SU-DHL-6 (cell line): ENCODE measurements around the gene RASSF4.

Experiments used
- H2AFZ ChIP-seq: fragments of 200-600 bp; sonication (generic); 2 replicates; pipeline ENCODE4 v1.6.1; 2014; ENCODE audit warnings: low read depth, mild to moderate bottlenecking, moderate library complexity, mixed read lengths, antibody characterized with exemption, low read length; ENCODE audit not compliant: severe bottlenecking
- H3F3A ChIP-seq: fragments of 200-600 bp; shearing (Covaris generic); 2 replicates; pipeline ENCODE4 v1.6.0; 2016; ENCODE audit warnings: antibody characterized with exemption, mild to moderate bottlenecking; ENCODE audit not compliant: insufficient read depth
- H3K27ac ChIP-seq: fragments of 200-600 bp; sonication (generic); 2 replicates; pipeline ENCODE4 v1.5.1; 2016; ENCODE audit warnings: low read depth, mild to moderate bottlenecking, low read length, moderate library complexity, mixed read lengths
- H3K27me3 ChIP-seq: fragments of 200-600 bp; sonication (generic), shearing (Covaris generic); 2 replicates; pipeline ENCODE4 v1.6.0; 2014; ENCODE audit warnings: mild to moderate bottlenecking, low read length
- H3K36me3 ChIP-seq: fragments of 200-600 bp; sonication (generic); 2 replicates; pipeline ENCODE4 v1.6.1; 2014; ENCODE audit warnings: mild to moderate bottlenecking, low read length, mixed read lengths
- H3K4me2 ChIP-seq: fragments of 300-600, 200-600 bp; shearing (Covaris generic), sonication (generic); 2 replicates; pipeline ENCODE4 v1.6.0; 2014; ENCODE audit warnings: low read length, low read depth, mild to moderate bottlenecking; ENCODE audit not compliant: poor library complexity, severe bottlenecking
- H3K4me3 ChIP-seq: fragments of 200-600 bp; sonication (generic); 2 replicates; pipeline ENCODE4 v1.5.1; 2014; ENCODE audit warnings: antibody characterized with exemption, low read length, mild to moderate bottlenecking, mixed read lengths; ENCODE audit not compliant: insufficient read depth, poor library complexity, severe bottlenecking
- H3K79me2 ChIP-seq: fragments of 200-600 bp; sonication (generic); 2 replicates; pipeline ENCODE4 v1.6.1; 2014; ENCODE audit warnings: mild to moderate bottlenecking, low read length, moderate library complexity; ENCODE audit not compliant: insufficient read depth
- H3K9ac ChIP-seq: fragments of 200-600 bp; sonication (generic); 2 replicates; pipeline ENCODE4 v1.7.0; 2014; ENCODE audit warnings: mild to moderate bottlenecking, low read length
- H3K9me2 ChIP-seq: fragments of 200-600 bp; sonication (generic); replicated peaks from 2 replicates; pipeline ENCODE4 v1.6.1; 2014; ENCODE audit warnings: low read length; ENCODE audit not compliant: insufficient read depth
- H3K9me3 ChIP-seq: fragments of 200-600 bp; sonication (generic); 2 replicates; pipeline ENCODE4 v1.6.1; 2014; ENCODE audit warnings: low read length, mixed read lengths; ENCODE audit not compliant: insufficient read depth
- H4K20me1 ChIP-seq: fragments of 200-600 bp; sonication (generic); 2 replicates; pipeline ENCODE4 v1.6.1; 2014; ENCODE audit warnings: low read depth, mild to moderate bottlenecking, antibody characterized with exemption, low read length, moderate library complexity, mixed read lengths
- CTCF ChIP-seq: fragments of 200-600 bp; sonication (generic); IDR thresholded peaks from one replicate; pipeline ENCODE4 v1.5.1; 2017; ENCODE audit warnings: antibody characterized with exemption, mild to moderate bottlenecking, low read length, moderate library complexity; ENCODE audit not compliant: insufficient read depth, poor library complexity, severe bottlenecking
- EZH2phosphoT487 ChIP-seq: fragments of 200-600 bp; sonication (generic), shearing (Covaris generic); conservative IDR thresholded peaks from 2 replicates; pipeline ENCODE4 v1.6.1; 2018; ENCODE audit warnings: mild to moderate bottlenecking, antibody characterized with exemption, low read length, moderate library complexity, mixed read lengths

Gene RASSF4

GRCh38 chr10:44954962-44955361 lies 4.6 kb upstream of the RASSF4 start:
- H3K9ac ChIP-seq, result no peak overlapping the region
- H2AFZ ChIP-seq, result no peak overlapping the region
- no peaks in the 10 kb centered on the region for H3K9me3 ChIP-seq
- TF ChIP-seq EZH2phosphoT487 (no peak), CTCF (no peak)
- H3K27me3 ChIP-seq, result no peaks in the 10 kb centered on the region
- H3K4me2 ChIP-seq, result no peak overlapping the region
- no peak overlapping the region for H3K4me3 ChIP-seq
- H3K36me3 ChIP-seq, result no peaks in the 10 kb centered on the region
- no peak overlapping the region for H3K27ac ChIP-seq
- no peaks in the 10 kb centered on the region for H3F3A ChIP-seq
- H4K20me1 ChIP-seq, result no peaks in the 10 kb centered on the region
- H3K79me2 ChIP-seq, result no peaks in the 10 kb centered on the region
- no peaks in the 10 kb centered on the region for H3K9me2 ChIP-seq

GRCh38 chr10:44955413-44956070 lies 4.1 kb upstream of the RASSF4 start:
- H3K36me3 ChIP-seq, result no peaks in the 10 kb centered on the region
- no peaks in the 10 kb centered on the region for H3K9me3 ChIP-seq
- H3K9me2 ChIP-seq, result no peaks in the 10 kb centered on the region
- H3K27me3 ChIP-seq, result no peaks in the 10 kb centered on the region
- H3F3A ChIP-seq, result no peaks in the 10 kb centered on the region
- no peak overlapping the region for H3K9ac ChIP-seq
- no peak overlapping the region for H3K4me2 ChIP-seq
- no peak overlapping the region for H3K27ac ChIP-seq
- TF ChIP-seq CTCF (no peak), EZH2phosphoT487 (no peak)
- H4K20me1 ChIP-seq, result no peaks in the 10 kb centered on the region
- H3K4me3 ChIP-seq, result no peak overlapping the region
- H3K79me2 ChIP-seq, result no peaks in the 10 kb centered on the region
- H2AFZ ChIP-seq, result no peak overlapping the region

GRCh38 chr10:44956226-44956625 lies 3.4 kb upstream of the RASSF4 start:
- Histone ChIP-seq H2AFZ (no peak overlapping the region), H3K4me3 (no peak overlapping the region)

More at GRCh38 chr10:44956226-44956625, 3.4 kb upstream of the RASSF4 start:
- no peaks in the 10 kb centered on the region for H4K20me1 ChIP-seq
- H3K9me2 ChIP-seq, result no peaks in the 10 kb centered on the region
- H3K4me2 ChIP-seq, result no peak overlapping the region
- H3F3A ChIP-seq, result no peaks in the 10 kb centered on the region
- H3K79me2 ChIP-seq, result no peaks in the 10 kb centered on the region
- no peak overlapping the region for H3K9ac ChIP-seq
- no peak overlapping the region for H3K27ac ChIP-seq
- H3K27me3 ChIP-seq, result no peaks in the 10 kb centered on the region
- no peaks in the 10 kb centered on the region for H3K9me3 ChIP-seq
- TF ChIP-seq CTCF (no peak), EZH2phosphoT487 (no peak)
- H3K36me3 ChIP-seq, result no peaks in the 10 kb centered on the region
